Measurements from ENCODE around the gene C1orf21. TPM values are rescaled to one million over a fixed set of nuclear protein-coding genes. Genes with fewer than 3 reads are reported as not detected.

C1orf21 gene
- total RNA-seq, 1 donor from 2014 or later = 15.6 TPM

DNA sequence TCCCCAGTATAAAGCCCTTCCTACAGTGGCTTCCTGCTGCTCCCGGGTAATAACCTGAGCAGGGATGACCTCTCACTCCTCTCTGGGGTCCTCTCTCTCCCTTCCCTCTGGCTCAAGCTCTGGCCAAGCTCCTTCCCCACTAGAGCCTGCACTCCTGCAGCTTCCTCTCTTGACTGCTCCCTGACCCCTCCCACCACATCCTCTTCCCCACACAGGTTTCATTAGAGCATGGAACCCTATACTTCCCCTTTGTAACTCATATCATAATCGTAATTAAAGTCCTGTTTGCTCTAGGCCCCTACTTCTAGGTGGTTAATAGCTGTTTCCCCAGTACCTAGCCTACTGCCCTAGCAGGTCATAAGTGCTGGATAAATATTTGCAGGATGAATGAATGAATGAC, 146.2 kb downstream of the C1orf21 start:
- Mint-ChIP-seq H3K27ac (ENCODE audit: unreplicated experiment) (no peak overlapping the region), H3K27me3 (ENCODE audit: low read depth) (no peaks in the 10 kb centered on the region), H3K36me3 (ENCODE audit: low read depth) (peaks cover 4% of the 10 kb centered on the region), H3K9me3 (ENCODE audit: low read depth) (peaks cover 8% of the 10 kb centered on the region), H3K4me3 (ENCODE audit: unreplicated experiment) (no peak overlapping the region), H3K4me1 (ENCODE audit: low read depth) (peaks cover 3% of the 10 kb centered on the region)
- TF ChIP-seq, protein P1, sequence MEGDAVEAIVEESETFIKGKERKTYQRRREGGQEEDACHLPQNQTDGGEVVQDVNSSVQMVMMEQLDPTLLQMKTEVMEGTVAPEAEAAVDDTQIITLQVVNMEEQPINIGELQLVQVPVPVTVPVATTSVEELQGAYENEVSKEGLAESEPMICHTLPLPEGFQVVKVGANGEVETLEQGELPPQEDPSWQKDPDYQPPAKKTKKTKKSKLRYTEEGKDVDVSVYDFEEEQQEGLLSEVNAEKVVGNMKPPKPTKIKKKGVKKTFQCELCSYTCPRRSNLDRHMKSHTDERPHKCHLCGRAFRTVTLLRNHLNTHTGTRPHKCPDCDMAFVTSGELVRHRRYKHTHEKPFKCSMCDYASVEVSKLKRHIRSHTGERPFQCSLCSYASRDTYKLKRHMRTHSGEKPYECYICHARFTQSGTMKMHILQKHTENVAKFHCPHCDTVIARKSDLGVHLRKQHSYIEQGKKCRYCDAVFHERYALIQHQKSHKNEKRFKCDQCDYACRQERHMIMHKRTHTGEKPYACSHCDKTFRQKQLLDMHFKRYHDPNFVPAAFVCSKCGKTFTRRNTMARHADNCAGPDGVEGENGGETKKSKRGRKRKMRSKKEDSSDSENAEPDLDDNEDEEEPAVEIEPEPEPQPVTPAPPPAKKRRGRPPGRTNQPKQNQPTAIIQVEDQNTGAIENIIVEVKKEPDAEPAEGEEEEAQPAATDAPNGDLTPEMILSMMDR (IDR thresholded peaks at IDR 0.05) = no peak
- no peak for DNase-seq (ENCODE audit: low spot score)

DNA sequence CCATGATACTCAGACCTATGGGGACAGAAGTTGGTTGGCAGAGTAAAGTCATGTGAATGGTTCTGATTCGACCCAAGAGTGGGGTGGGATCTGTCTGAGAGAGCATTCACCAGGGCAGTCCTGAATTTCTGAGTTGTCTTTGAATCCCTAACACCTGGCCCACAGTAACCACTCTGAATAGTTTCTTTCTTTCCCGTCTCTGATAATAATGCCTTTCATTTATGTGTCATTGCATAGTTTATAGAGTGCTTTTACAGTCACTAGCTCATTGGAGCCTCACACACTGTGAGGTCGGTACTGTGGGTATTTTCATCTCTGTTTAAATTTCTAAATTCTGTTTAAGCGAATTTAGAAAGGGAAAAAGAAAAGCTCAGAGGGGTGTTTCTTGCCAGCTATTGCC, 147.1 kb downstream of the C1orf21 start:
- Mint-ChIP-seq H3K36me3 (ENCODE audit: low read depth) (peaks cover 5% of the 10 kb centered on the region), H3K4me3 (ENCODE audit: unreplicated experiment) (no peak overlapping the region), H3K27ac (ENCODE audit: unreplicated experiment) (no peak overlapping the region), H3K27me3 (ENCODE audit: low read depth) (no peaks in the 10 kb centered on the region), H3K4me1 (ENCODE audit: low read depth) (peaks cover 3% of the 10 kb centered on the region), H3K9me3 (ENCODE audit: low read depth) (peaks cover 16% of the 10 kb centered on the region)
- no peak for DNase-seq (ENCODE audit: low spot score)
- TF ChIP-seq, protein P1 (IDR thresholded peaks at IDR 0.05) = no peak

DNA sequence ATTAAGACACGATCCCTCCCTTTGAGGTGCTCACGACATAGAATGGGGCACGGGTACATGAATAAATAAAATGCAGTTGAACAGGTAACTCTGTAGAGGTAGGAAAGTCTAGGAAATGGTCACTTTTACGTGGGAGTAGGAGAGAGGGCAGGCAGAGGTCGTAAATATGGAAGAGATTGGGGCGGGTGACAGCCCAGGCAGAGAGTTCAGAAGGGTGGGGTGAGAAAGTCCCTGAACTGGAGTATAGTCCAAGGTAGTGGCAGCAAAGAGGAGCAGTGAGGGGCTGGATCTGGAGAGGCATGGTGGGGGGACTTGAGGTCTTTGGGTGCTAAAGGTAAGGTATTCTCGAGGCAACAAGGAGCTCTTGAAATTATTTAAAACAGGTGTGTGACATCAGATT, 147.9 kb downstream of the C1orf21 start:
- no peak for DNase-seq (ENCODE audit: low spot score)
- Mint-ChIP-seq H3K27ac (ENCODE audit: unreplicated experiment) (no peak overlapping the region), H3K27me3 (ENCODE audit: low read depth) (no peaks in the 10 kb centered on the region), H3K36me3 (ENCODE audit: low read depth) (peaks cover 6% of the 10 kb centered on the region), H3K9me3 (ENCODE audit: low read depth) (peaks cover 21% of the 10 kb centered on the region), H3K4me3 (ENCODE audit: unreplicated experiment) (no peak overlapping the region), H3K4me1 (ENCODE audit: low read depth) (peaks cover 3% of the 10 kb centered on the region)
- TF ChIP-seq, protein P1 (IDR thresholded peaks at IDR 0.05) = no peak

DNA sequence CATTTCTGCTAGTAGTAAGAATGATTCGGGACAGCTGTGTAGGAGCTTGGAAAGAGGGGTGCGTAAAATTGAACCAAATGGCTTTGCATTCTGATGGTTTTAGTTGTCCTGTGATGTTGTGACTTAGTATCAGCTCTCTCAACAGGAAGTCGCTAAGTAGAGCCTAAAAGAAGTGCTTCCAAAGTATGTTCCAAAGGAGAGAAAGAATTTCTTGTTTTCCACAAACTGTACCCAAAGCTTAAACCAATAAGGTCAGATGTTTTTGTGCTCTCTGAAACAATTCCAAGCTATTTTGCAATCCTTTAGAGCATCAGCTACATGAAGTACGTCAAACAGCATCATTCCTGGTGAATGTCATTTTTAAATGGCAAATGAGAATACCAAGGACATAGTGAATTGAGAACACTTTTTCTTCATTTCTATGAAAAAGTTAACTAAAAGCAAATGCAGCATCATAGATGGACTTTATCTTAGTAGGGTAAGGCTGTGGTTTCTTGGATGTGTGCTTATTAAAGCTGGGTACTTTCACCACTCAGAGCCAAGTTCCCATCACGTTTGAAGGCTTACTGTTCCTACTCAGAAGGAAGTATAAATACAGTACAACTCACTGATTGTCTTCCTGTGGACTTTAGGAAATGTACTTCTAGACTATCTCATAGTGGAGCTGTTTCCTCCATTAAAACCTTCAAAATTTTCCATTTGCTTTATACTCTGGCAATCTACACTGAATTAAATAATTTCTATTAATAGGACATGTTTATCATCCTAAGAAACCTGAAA, 148.6 kb downstream of the C1orf21 start:
- TF ChIP-seq, protein P1 (IDR thresholded peaks at IDR 0.05) = no peak

DNA sequence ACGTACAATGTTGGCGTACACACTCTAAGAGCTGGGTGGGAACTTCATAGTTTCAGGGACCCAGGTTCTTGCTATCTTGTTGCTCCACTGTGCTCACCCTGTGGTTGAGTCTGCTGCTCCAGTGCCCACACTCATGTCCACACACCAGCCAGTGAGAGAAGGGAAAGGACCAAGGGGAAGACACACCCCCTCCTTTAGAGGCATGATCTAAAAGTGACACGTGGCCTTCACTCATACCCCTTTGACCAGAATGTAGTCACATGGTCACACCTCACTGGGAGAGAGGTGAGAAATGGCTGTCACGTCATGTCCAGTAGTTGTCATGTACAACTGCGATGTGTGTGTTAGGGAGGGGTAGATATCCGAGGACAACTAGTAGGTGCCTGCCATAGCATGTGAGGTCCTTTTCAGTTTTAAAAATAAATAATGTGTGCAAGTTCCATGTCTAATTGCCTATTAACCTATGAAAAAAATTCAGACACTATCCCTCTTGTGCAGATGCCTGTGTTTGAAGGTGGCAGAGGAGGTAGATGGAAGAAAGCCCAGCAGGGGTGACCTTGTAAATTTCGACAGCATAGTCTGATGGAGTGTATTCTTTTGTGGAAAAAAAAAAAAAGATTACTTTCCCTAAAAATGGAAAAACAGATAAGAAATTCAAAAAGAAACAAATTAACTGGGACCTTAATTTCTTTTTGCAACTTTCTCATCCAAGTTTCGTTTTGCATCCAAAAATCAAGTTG, 149.6 kb downstream of the C1orf21 start:
- H3K36me3 Mint-ChIP-seq (ENCODE audit: low read depth) = peaks cover 6% of the 10 kb centered on the region
- no peak for DNase-seq (ENCODE audit: low spot score)
- TF ChIP-seq, protein P1 (IDR thresholded peaks at IDR 0.05) = no peak
- peaks cover 21% of the 10 kb centered on the region for H3K9me3 Mint-ChIP-seq (ENCODE audit: low read depth)
- peaks cover under 1% of the 10 kb centered on the region for H3K4me1 Mint-ChIP-seq (ENCODE audit: low read depth)
- H3K27ac Mint-ChIP-seq (ENCODE audit: unreplicated experiment) = no peak overlapping the region
- no peak overlapping the region for H3K4me3 Mint-ChIP-seq (ENCODE audit: unreplicated experiment)
- no peaks in the 10 kb centered on the region for H3K27me3 Mint-ChIP-seq (ENCODE audit: low read depth)

More for the DNA sequence above, 148.6 kb downstream of the C1orf21 start:
- peaks cover 21% of the 10 kb centered on the region for H3K9me3 Mint-ChIP-seq (ENCODE audit: low read depth)
- H3K4me3 Mint-ChIP-seq (ENCODE audit: unreplicated experiment) = no peak overlapping the region
- no peak overlapping the region for H3K27ac Mint-ChIP-seq (ENCODE audit: unreplicated experiment)
- peaks cover 3% of the 10 kb centered on the region for H3K4me1 Mint-ChIP-seq (ENCODE audit: low read depth)
- H3K36me3 Mint-ChIP-seq (ENCODE audit: low read depth) = peaks cover 6% of the 10 kb centered on the region
- H3K27me3 Mint-ChIP-seq (ENCODE audit: low read depth) = no peaks in the 10 kb centered on the region
- DNase-seq (ENCODE audit: low spot score) = no peak
